ENCODE data around the gene DAD1.

- TF ChIP-seq EZH2 (IDR thresholded peaks at IDR 0.05; ENCODE audit: insufficient read depth, poor library complexity, severe bottlenecking): no peak
- TF ChIP-seq EZH2phosphoT487 (IDR thresholded peaks at IDR 0.05; ENCODE audit: insufficient read depth, low read depth): no peak
Observed at GRCh38 chr14:22526218-22526617, 62.8 kb downstream of the DAD1 start.

All from GM23248 (cell line).